ENCODE measurements around the gene HSPB3. TPM values are rescaled to one million over a fixed set of nuclear protein-coding genes. Genes with fewer than 3 reads are reported as not detected.

HSPB3 gene
- total and polyA plus RNA-seq, 2 of the 8 experiments (the other 6 are each of a cell fraction or from before 2014, with no cell fraction given) = not detected

GRCh38 chr5:54462281-54462680 is 6.8 kb downstream of the HSPB3 start:
- H3K4me3 ChIP-seq (ENCODE audit: extremely low read depth in 1 of 4, insufficient read depth in 2 of 4, low read depth in 3 of 4, low read length in 4 of 4) = no peak overlapping the region
- peaks cover 0 to 2% (median under 1%) of the 10 kb centered on the region in 4 experiments; a peak in 3 of 7 replicates for H3K4me1 ChIP-seq (replicated peaks in 1 of 4; ENCODE audit: control insufficient read depth in 3 of 4, insufficient read depth in 4 of 4, low read length in 3 of 4)
- ChIA-PET CTCF (ENCODE audit: partially characterized antibody) (interaction anchor here (1.0 kb wide), 1 partner anchor 19 kb away, joined by 3 read pairs; no protein-coding TSS in a partner anchor), POLR2A (ENCODE audit: partially characterized antibody) (no interaction called here)
- H2BK12ac ChIP-seq (ENCODE audit: low read depth, low read length) = no peak overlapping the region
- no peak overlapping the region for H2AFZ ChIP-seq (ENCODE audit: low read length)
- H3K79me2 ChIP-seq (ENCODE audit: control insufficient read depth in 1 of 2, insufficient read depth in 2 of 2, low read length in 2 of 2) = no peaks in the 10 kb centered on the region
- H3K9me3 ChIP-seq (ENCODE audit: insufficient read depth in 2 of 2, low read depth in 1 of 2, low read length in 1 of 2) = peaks cover 5 to 6% of the 10 kb centered on the region in 2 experiments; a peak in 1 of 4 replicates
- no peak for FAIRE-seq
- no peak overlapping the region for H3K4me2 ChIP-seq (ENCODE audit: insufficient read depth in 1 of 2, low read depth in 2 of 2, low read length in 2 of 2)
- no peak overlapping the region for H2AK5ac ChIP-seq (ENCODE audit: low read depth, low read length)
- H2BK20ac ChIP-seq (ENCODE audit: low read length) = no peak overlapping the region
- H2BK15ac ChIP-seq (ENCODE audit: low read length) = no peak overlapping the region
- no peaks in the 10 kb centered on the region for H4K20me1 ChIP-seq (replicated peaks in 1 of 2; ENCODE audit: control insufficient read depth in 1 of 2, insufficient read depth in 2 of 2, low read length in 2 of 2)
- 75% methylated on average over 5 of the region's 5 CpGs; no CpG with 5 or more reads in 1 of the 2 experiments for WGBS, 2 experiments (ENCODE audit: extremely low coverage in 1 of 2, insufficient coverage in 1 of 2, insufficient read length in 1 of 2, insufficient replicate concordance in 2 of 2, low coverage in 1 of 2, low lambda C conversion rate in 2 of 2, missing lambda C conversion rate in 1 of 2)
- TF ChIP-seq GABPA (IDR thresholded peaks at IDR 0.05; ENCODE audit: borderline replicate concordance, insufficient read depth, low read length) = no peak
- no peak for TF ChIP-seq CHD1 (IDR thresholded peaks at IDR 0.05; ENCODE audit: low read depth, low read length)
- TF ChIP-seq TBP (IDR thresholded peaks at IDR 0.05; ENCODE audit: low read depth, low read length) = no peak
- TF ChIP-seq JUND (IDR thresholded peaks at IDR 0.05; ENCODE audit: low read length) = no peak
- TF ChIP-seq KDM1A (IDR thresholded peaks at IDR 0.05; ENCODE audit: borderline replicate concordance, low read length) = no peak
- no peak for TF ChIP-seq SIRT6 (IDR thresholded peaks at IDR 0.05; ENCODE audit: low read length)
- TF ChIP-seq NANOG (IDR thresholded peaks at IDR 0.05; ENCODE audit: insufficient read depth, low read depth, low read length, poor library complexity, severe bottlenecking) = no peak
- no peak for TF ChIP-seq EZH2 (IDR thresholded peaks at IDR 0.05; ENCODE audit: low read depth, low read length, severe bottlenecking)
- TF ChIP-seq RXRA (IDR thresholded peaks at IDR 0.05; ENCODE audit: insufficient read depth, low read depth, low read length) = no peak
- no peak for TF ChIP-seq GTF2F1 (IDR thresholded peaks at IDR 0.05; ENCODE audit: borderline replicate concordance, low read depth, low read length)
- TF ChIP-seq EP300 (IDR thresholded peaks at IDR 0.05; ENCODE audit: borderline replicate concordance in 1 of 2, low read depth in 2 of 2, low read length in 2 of 2) = no peak
- no peak for TF ChIP-seq SP2 (IDR thresholded peaks at IDR 0.05; ENCODE audit: low read length)
- no peak for TF ChIP-seq CTBP2 (IDR thresholded peaks at IDR 0.05; ENCODE audit: borderline replicate concordance, insufficient read depth, insufficient read length, low read length)
- H2BK120ac ChIP-seq (replicated peaks; ENCODE audit: low read depth, low read length) = no peak overlapping the region
- H3K4ac ChIP-seq (replicated peaks; ENCODE audit: insufficient read length, low read depth, low read length) = no peak overlapping the region
- no peak overlapping the region for H4K5ac ChIP-seq (ENCODE audit: insufficient read length, low read depth, low read length)
- H3K23ac ChIP-seq (ENCODE audit: insufficient read length) = no peak overlapping the region
- H3K36me3 ChIP-seq (ENCODE audit: control insufficient read depth in 2 of 4, insufficient read depth in 4 of 4, low read length in 3 of 4) = no peaks in the 10 kb centered on the region; a peak in 1 of 8 replicates
- H3K27me3 ChIP-seq (replicated peaks in 1 of 4; ENCODE audit: control insufficient read depth in 3 of 4, extremely low read depth in 1 of 4, insufficient read depth in 3 of 4, low read length in 3 of 4) = no peaks in the 10 kb centered on the region
- no peak overlapping the region for H4K8ac ChIP-seq (ENCODE audit: extremely low read depth, insufficient read depth, low read length)
- H3K9ac ChIP-seq (replicated peaks in 1 of 4; ENCODE audit: extremely low read depth in 1 of 4, low read depth in 3 of 4, low read length in 3 of 4) = no peak overlapping the region
- H3K56ac ChIP-seq (replicated peaks; ENCODE audit: insufficient read length, low read depth, low read length) = no peak overlapping the region
- H3K23me2 ChIP-seq (ENCODE audit: low read depth, low read length) = no peaks in the 10 kb centered on the region; the same call in 1 of the 2 replicates
- no peak overlapping the region for H3K18ac ChIP-seq (ENCODE audit: extremely low read depth, low read length)
- no peak for DNase-seq (ENCODE audit: low read depth in 1 of 2, low spot score in 2 of 2)
- no peak overlapping the region for H3K14ac ChIP-seq (ENCODE audit: insufficient read length)
- H3K27ac ChIP-seq (ENCODE audit: low read depth, low read length) = no peak overlapping the region
- no peak overlapping the region for H2BK5ac ChIP-seq (ENCODE audit: low read depth, low read length)
- no peak overlapping the region for H4K91ac ChIP-seq (replicated peaks; ENCODE audit: insufficient read length, low read length)
- H3K79me1 ChIP-seq (ENCODE audit: low read depth, low read length) = no peaks in the 10 kb centered on the region

Measured in H1 (cell line).